Raji (cell line): ENCODE data around the gene SURF6.

Experiments
- POLR2A ChIP-seq: IDR thresholded peaks from 2 replicates; pipeline ENCODE4 v1.6.1; 2011; ENCODE audit warnings: low read depth, low read length, control low read depth; ENCODE audit not compliant: insufficient read depth

SURF6 gene

GRCh38 chr9:133355881-133356357, 19.9 kb upstream of the SURF6 start:
- TF ChIP-seq POLR2A: no peak

GRCh38 chr9:133354766-133355165, 18.8 kb upstream of the SURF6 start:
- TF ChIP-seq POLR2A: no peak

- TF ChIP-seq POLR2A: peak; percentile 27; the same call in 1 of the 2 replicates
These were observed 17.6 kb upstream of the SURF6 start for GRCh38 chr9:133353548-133353947.

GRCh38 chr9:133352635-133353340, 16.8 kb upstream of the SURF6 start:
- TF ChIP-seq POLR2A: peak; percentile 48

GRCh38 chr9:133351908-133352634, 16.1 kb upstream of the SURF6 start:
- TF ChIP-seq POLR2A: peak; percentile 57; the same call in 1 of the 2 replicates

GRCh38 chr9:133351526-133351907, 15.5 kb upstream of the SURF6 start:
- no peak for TF ChIP-seq POLR2A

- TF ChIP-seq POLR2A: no peak
These were observed 14.1 kb upstream of the SURF6 start for GRCh38 chr9:133349965-133350616.

GRCh38 chr9:133348718-133349573, 13.0 kb upstream of the SURF6 start:
- TF ChIP-seq POLR2A: no peak

GRCh38 chr9:133347985-133348717, 12.2 kb upstream of the SURF6 start, which contains the start of the genes MED22 and RPL7A:
MED22 (minus strand) TSS chr9:133348131; CDS start chr9:133346662, 1,469 bp downstream.
RPL7A (plus strand) TSS chr9:133348218; CDS start chr9:133348244, 26 bp downstream.
- peak; percentile 98 for TF ChIP-seq POLR2A

GRCh38 chr9:133347515-133347984, 11.6 kb upstream of the SURF6 start:
- no peak for TF ChIP-seq POLR2A

- no peak for TF ChIP-seq POLR2A
These were observed 10.2 kb upstream of the SURF6 start for GRCh38 chr9:133346021-133346785.

- TF ChIP-seq POLR2A: no peak
These were observed 9.6 kb upstream of the SURF6 start for GRCh38 chr9:133345596-133345995.

GRCh38 chr9:133344979-133345378, 9.0 kb upstream of the SURF6 start:
- no peak for TF ChIP-seq POLR2A
